WI38 (cell line): ENCODE results near the gene KRT6C.
"Not testable (repeated sequence)": the region's sequence is repeated elsewhere in the genome, so short reads cannot be mapped to it uniquely, and the experiment has no call there.

Source experiments
- H3K4me3 ChIP-seq: 2 replicates; pipeline ENCODE4 v1.5.1; 2011; ENCODE audit warnings: low read depth, mild to moderate bottlenecking, control low read depth, low read length
- CTCF ChIP-seq: IDR thresholded peaks from 2 replicates; pipeline ENCODE4 v1.5.1; 2012; ENCODE audit warnings: low read depth, mild to moderate bottlenecking, control low read depth, low read length

The KRT6C gene

GRCh38 chr12:52452101-52452500 lies 21.5 kb downstream of the KRT6C start, which contains the start of gene KRT6B:
KRT6B (minus strand) TSS chr12:52452146; CDS start chr12:52452078, 68 bp downstream.
- no peak for TF ChIP-seq CTCF
- no peak within 1 kb of the TSS for H3K4me3 ChIP-seq

- TF ChIP-seq CTCF = no peak
Observed at GRCh38 chr12:52448228-52448627, 25.4 kb downstream of the KRT6C start.

GRCh38 chr12:52447196-52447595 lies 26.4 kb downstream of the KRT6C start:
- not testable (repeated sequence) for H3K4me3 ChIP-seq

More at GRCh38 chr12:52448228-52448627, 25.4 kb downstream of the KRT6C start:
- H3K4me3 ChIP-seq = no peak overlapping the region

GRCh38 chr12:52446367-52447045 lies 27.1 kb downstream of the KRT6C start:
- no peak for TF ChIP-seq CTCF
- H3K4me3 ChIP-seq = no peak overlapping the region

GRCh38 chr12:52445876-52446275 lies 27.7 kb downstream of the KRT6C start:
- no peak for TF ChIP-seq CTCF
- H3K4me3 ChIP-seq = no peak overlapping the region

- TF ChIP-seq CTCF = no peak
- no peak overlapping the region for H3K4me3 ChIP-seq
Observed at GRCh38 chr12:52444647-52445595, 28.7 kb downstream of the KRT6C start.

- no peak overlapping the region for H3K4me3 ChIP-seq
- TF ChIP-seq CTCF = no peak
Observed at GRCh38 chr12:52443966-52444365, 29.6 kb downstream of the KRT6C start.
